HUDEP-2 (cell line): ENCODE measurements around the gene RERE.
"Not testable (repeated sequence)": the region's sequence is repeated elsewhere in the genome, so short reads cannot be mapped to it uniquely, and the experiment has no call there.

Experiments
- DNase-seq, 76 experiments: peaks; one replicate each; lab custom pipeline; 2025; ENCODE audit not compliant: unreplicated experiment in 76 of 76; lab: John Stamatoyannopoulos, UW

The RERE gene

DNA sequence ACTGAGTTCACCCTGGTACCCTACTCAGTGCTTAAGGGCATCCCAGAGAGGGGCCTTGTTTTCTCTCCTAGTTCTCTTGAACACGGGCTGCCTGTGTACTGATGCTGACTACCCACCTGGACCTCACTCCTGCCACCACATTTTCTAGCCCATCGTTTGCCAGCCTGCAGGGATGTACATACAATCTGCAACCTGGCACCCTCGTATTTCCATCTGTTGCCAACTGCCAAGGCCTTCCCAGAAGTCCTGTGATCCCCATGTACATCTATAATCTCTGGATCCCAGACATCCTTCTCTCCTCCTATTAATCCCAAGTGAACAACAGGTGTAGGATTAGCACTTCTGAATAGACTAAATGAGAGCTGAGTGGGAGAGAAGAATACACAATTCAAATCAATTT is 287.5 kb downstream of the RERE start:
- no peak for DNase-seq

DNA sequence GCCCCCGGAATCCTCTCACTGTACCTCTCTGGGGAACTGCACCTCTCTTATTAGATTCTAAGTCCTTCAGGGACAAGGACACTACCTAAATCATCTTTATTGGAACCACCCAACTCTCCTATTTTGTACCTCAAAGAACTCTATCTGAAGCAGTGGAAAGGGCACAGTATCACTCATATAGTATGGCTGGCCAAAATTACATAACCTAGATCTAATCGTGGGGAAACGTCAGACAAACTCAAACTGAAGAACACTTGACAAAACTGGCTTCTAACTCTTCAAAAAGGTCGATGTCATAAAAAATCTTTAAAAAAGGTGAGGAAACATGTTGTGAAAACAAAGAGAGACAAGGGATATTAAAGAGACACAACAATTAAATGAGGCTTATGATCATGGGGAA is 289.5 kb downstream of the RERE start:
- DNase-seq: no peak

DNA sequence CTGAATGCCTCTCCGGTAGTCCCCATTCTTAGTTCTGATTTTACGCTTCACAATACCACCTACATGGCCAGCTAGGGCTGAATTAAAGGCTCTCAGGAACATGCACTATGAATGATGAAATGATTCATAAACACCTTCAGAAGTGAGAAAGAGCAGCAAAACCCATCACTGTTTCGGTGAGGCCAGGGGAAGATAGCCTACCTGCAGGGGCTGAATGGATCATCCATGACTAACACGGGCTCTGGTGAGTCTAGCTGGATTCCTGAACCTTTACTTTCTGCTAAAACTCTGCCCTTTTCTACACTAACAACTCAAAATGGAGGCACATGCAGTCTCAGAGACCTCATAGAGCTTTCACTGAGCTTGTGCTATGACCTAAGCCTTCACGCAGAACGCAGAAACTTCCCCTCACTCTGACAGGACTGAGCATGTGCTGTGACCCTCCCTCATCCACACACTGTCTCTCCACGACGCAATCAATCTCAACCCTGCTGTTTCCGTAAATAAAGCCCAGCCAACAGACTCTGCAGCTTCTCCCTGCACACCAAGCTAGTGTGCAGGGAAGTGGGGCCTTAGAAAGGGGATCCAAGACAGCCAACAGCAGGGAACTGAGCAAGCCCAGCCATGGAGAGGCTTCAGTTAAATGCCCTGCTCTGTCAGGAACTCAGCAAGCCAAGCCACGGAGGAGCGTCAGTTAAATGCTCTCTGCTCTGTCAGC is 291.7 kb downstream of the RERE start:
- no peak for DNase-seq

DNA sequence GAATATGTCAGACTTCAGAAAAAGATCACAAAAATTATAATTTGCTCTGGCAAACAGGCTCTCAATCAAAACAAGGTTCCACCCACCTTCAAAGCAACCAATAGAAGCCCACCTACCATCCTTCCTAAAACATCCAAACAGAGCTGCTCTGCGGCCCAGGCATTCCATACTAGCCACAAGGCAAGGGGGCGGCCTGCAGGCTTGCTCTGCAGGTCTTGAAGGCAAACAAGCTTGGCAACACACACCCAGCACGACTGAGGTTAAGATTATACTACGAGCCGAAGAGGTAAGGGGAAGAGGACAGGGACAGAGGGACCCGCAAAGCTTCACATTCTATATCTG is 292.3 kb downstream of the RERE start:
- DNase-seq: no peak

DNA sequence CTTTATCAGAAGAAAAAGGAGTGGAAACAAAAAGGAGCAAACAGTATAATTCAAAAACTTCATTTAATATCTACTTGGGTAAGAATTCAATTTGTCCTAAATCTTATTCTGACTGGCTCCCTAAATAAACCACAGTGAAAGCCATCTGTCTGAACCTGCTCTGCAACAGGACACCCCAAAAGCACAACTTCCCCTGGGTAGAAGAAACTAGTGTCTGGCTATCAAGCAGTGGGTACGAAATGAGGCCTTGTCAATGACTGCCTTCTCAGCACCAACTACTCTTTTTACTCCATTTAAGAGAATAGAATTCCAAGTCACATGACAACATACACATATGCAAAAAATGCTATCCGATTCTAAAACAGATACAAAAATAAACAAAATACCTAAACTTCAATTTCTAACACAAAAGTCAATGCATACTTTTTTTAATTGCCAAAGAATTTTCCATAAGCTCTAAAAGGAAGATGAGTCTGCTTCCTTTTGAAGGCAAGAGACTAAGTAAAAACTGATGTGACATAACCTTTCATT is 292.7 kb downstream of the RERE start:
- DNase-seq: no peak

DNA sequence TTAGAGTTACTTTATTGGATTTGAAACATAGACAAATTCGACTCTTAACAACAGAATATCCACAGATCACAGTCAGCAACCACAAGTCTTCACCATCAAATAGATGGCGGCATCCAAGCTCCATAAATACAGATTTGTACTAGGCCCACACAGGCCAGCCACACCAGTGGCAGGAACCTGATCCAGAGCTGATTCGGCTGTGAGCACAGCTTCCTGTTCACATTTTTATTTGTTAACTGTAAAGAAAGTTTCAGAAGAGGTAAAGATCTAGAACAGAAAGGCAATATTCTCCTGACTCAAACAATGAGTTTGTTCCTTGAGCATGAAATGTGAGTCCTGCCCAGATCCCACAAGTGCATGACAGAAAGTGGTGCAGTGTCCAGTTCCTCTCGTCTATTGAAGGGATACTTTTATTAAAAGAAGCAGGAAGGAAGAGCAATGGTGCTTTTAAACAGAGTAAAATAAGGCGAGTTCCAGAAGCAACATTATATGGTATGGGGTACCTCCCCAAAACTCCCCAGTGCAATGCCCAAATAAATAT is 293.7 kb downstream of the RERE start:
- no peak for DNase-seq

DNA sequence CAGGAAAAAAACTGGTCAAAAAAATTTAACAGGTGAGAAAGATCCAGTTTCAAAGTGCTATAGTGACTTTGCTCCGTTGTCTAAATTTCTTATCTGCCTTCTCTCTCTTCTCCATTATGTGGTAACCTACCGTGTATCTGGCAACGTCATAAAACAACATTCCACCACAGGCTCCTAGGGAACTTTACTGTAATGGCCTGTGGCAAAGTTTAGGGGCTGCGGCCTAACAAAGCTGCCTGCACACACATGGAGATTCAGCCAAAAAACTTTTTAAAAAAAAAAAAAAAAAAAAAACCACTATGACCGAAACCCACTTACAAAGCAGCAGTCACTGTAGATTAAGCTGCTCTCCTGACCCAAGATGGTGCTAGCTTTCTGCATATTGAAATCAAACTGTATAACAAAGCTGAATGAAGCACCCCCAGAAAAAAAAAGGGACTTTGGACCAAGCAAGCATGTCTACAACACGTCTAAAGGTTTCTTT is 296.9 kb downstream of the RERE start:
- DNase-seq: no peak

DNA sequence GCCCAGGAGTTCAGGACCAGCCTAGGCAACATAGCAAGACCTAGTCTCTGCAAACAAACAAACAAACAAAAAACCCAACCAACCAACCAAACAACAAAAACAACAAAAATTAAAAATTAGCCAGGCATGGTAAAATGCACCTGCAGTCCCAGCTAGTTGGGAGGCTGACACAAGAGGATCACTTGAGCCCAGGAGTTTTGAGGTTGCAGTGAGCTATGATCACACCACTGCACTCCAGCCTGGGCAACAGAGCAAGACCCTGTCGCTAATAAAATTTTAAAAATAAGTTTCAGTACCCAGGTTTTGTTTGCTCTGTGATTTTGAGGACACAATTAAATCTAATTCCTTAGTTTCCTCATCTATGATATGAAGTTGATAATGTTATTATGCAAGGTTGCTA is 298.3 kb downstream of the RERE start:
- no peak for DNase-seq

DNA sequence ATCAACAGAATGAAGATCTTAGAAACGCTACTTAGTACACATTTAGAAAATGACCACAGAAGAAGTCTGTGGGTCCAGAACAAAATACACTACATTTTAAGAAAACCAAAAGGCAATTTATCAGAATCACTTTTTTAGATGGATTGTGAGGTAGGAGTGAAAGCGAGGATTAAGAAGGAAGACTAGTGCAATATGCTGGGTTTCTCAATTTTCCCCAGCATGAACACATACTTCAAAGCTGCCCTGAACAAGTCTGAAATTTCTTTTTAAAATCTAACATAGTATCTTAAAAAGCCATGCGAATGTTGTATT is 299.0 kb downstream of the RERE start:
- no peak for DNase-seq

DNA sequence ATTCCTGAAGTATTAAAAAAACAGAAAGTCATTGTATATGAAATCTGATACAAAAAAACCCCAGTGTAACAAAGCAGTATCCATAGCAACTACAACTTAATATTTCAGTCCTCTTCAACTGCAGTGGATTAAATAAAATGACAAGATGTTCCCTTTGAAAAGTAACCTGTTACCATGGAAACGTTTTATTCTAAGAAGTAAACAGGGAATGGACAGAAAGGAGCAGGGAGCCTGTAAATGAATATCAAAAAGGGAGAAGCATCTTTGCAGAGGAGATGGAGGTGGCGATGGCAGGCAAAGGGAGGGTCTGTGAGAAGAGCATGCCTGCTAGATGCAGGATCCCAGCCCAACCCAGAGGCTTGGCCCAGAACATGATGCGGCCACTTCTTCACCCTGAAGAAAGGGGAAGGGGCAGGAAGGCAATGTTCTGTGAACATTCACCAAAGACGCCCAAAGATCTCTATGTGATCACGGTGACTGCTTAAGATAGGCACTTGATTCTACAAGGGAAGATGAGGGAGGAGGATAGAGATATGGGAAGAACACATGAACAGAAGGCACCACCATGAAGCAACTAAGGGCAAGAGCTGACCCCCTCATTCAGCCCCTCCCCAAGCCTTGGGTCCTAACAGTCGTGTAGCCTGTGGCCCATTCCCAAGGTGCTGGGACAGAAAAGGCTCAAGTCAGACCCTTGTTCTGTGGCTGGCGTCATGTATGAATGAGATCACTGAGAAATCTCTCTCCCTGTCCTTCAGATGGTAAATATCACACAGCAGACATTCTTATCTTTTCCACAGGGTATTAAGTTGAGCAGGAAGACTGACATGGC is 299.6 kb downstream of the RERE start:
- peak in 2 of 76 experiments; percentile 4 to 9 for DNase-seq

DNA sequence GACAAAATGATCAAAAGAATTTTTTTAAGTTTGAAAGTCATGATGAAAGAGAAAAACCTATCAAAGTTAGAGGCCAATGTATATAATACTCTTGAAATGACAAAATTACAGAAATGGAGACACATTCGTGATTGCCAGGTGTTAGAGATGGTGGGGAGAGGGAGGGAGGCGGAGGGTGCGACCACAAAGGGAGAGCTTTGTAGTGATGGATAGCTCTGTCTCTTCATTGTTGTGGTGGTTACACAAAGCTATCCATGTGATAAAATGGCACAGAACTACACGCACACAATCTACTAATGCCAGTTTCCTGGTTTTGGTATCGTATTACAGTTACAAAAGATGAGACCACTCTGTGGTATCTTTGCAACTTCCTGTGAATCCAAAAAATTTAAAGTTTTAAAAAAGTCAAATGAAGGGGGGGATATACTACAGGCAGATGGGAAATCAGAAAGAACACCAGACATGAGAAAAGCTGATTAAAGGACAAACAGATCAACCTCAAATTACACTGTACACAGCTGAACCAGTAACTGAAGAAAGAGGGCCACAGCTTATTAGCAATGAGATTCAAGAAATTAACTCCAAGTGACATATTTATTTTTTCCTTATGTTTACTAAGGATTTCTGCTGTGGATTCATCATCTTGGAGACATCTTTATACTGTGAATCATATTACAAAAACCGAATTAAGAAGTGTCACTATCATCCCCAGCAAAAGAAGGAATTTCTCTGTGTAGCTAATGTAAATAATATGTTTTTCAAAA is 300.5 kb downstream of the RERE start:
- no peak for DNase-seq

DNA sequence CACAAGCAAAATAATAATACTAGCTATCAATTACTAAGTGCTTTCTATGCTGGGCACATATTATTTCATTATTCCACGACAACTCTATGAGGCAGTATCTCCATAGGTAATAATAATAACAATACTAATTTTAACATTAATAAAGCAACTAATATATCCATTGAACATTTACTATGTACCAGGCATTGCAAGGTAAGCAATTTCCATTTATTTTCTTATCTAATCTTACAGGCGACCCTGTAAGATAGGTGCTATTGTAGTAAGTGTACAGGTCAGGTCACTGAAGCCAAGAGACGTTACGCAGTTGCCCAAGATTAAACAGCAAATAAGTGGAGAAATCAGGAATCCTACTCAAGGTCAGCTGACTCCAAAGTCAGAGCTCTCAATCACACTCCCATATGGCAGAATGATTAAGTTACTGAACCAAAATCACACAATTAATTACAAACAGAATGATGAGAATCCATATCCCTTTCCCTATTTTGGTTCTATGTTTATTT is 301.1 kb downstream of the RERE start:
- DNase-seq: no peak

DNA sequence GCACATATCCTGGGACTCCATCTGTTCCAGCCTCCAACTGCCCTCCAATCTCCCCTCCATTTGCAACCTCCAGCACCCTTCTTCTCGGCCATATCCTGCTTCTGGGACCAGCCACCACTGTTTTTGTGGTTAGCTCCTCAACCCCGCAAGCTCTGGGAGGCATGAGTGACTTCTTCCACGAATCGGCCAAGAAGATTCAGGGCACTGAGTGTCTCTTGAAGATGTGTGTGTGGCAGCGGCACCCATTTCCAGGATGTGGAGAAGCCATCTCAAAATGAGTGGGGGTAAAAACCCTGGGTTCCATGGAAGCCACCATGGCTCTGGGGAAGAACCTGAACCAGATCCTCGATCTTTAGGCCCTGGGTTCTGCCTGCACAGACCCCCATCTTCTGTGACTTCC is 304.9 kb downstream of the RERE start:
- DNase-seq: no peak

DNA sequence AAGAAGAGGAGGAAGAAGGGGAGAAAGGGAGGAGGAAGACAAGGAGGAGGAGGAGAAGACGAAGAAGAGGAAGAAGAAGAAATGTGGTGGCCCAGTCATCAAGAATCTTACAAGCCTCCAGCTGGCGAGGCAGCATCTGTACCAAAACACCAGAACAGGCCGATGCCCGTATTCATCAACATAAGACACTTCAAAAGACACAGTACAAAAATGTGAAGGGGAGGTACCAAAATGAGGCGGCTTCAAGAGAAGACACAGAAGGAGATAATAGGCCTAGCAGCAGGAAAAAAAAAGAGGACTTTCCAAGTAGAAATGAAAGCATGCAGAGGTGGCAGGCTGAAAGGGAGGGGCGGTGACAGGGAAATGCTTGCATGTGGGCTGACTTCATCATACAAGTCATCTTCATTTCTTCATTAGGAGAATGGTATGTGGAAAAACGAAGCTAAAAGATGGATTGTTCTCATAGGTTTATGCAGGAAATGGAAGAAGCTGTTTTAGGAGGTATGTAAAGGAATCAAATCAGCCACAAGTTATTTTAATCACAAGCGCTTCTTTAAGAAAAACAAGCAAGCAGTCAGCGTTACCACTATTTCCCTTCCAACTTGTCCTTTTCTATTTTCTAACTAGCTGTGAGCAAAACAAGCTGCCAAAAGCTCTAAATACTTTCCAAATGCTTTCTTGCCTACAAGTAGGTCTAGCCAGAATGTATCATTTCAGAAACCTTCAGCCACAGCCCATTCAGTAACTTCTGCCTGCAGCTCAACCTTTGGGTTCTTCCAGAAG is 307.2 kb downstream of the RERE start:
- DNase-seq: no peak

DNA sequence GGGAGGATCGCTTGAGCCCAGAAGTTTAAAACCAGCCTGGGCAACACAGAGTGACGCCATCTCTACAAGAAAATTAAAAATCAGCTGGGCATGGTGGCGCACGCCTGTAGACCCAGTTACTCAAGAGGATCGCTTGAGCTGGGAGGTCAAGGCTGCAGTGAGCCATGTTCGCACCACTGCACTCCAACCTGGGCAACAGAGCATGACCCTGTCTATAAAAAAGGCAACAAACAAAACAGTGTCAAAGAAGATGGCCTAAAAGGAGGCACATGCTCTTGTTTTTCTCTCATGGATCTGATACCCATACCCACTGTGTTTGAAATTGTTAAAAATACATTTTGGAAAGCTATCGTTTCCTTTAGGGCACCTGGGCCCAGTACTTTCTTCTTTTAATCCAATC is 307.9 kb downstream of the RERE start:
- no peak for DNase-seq

DNA sequence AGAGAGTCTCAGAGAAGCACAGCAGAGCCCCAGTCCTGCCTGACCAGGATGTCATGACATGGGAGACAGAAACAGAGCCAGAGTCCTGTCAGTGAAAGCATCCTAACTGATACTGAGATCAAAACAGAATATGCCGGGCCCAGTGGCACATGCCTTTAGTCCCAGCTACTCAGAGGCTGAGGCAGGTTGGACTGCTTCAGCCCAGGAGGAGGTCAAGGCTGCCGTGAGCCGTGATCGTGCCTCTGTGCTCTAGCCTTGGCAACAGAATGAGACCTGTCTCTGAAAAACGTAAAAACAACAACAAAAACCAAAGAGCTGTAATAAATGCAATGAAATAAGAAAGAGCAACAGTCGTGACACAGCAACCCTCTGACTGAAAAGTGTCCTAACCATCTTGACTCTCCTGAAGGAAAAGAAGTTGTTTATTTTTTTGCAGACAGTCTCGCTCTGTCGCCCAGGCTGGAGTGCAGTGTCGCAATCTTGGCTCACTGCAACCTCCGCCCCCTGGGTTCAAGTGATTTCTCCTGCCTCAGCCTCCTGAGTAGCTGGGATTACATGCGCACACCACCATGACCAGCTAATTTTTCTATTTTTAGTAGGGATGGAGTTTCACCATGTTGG is 310.3 kb downstream of the RERE start:
- DNase-seq: no peak

DNA sequence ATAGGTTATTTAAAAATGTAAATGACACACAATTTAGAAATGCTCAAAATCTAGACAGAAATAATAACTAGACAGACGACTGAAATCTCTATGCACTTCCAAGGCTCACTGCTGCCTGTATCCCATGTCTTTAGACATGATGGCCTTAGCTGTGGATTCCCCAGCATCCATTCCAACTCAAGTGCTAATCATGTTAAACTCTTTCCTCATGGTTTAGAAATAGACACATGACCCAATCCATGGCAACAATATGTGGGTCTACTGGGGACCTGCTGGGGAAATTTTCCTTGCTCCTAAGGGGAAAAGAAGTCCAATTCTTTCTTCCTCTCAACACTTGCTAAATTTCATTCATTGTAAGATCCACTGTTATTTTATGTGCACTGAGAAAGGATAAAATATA is 311.0 kb downstream of the RERE start:
- no peak for DNase-seq

DNA sequence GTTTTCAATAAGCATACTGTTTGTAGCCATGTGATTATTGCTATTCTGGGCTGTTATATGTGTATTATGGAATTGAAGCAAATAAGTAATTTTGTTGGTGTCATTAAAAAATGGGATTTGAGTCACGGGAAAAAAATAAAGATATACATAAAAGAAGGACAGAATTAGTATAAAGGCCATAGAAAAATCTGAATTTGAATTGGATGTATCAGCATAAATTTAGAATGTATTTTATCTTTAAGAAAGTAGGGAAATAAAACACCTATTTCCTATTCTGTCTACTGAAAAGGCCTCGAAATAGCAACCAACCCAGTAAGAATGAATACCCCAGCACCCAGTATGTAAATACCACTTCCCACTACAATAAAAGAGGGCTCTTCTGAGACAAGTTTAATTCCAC is 313.6 kb downstream of the RERE start:
- DNase-seq: no peak

DNA sequence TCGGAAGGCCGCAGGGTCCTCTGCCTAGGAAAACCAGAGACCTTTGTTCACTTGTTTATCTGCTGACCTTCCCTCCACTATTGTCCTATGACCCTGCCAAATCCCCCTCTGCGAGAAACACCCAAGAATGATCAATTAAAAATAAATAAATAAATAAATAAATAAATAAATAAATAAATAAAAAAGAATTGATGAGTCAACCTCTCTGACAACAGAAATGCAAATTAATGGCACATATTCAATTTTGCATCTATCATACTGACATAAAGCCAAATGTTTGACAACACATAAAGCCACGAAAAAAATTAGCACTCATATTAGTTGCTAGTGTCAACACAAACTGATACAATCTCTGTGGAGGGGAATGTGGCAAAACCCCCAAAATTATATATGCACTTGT is 314.5 kb downstream of the RERE start:
- not testable (repeated sequence) for DNase-seq
